GM18507 (cell line): ENCODE measurements around the gene OR4C11.

ENCODE experiments used
- DNase-seq: peaks from one replicate; pipeline ENCODE4 v3.0.0; 2011; ENCODE audit warnings: low read depth; ENCODE audit not compliant: insufficient read length; ENCODE audit errors: extremely low spot score
- FAIRE-seq: peaks from 2 replicates; lab custom pipeline; 2011; peaks lifted over from hg19 to GRCh38; lab: Jason Lieb, UNC

The OR4C11 gene

DNA sequence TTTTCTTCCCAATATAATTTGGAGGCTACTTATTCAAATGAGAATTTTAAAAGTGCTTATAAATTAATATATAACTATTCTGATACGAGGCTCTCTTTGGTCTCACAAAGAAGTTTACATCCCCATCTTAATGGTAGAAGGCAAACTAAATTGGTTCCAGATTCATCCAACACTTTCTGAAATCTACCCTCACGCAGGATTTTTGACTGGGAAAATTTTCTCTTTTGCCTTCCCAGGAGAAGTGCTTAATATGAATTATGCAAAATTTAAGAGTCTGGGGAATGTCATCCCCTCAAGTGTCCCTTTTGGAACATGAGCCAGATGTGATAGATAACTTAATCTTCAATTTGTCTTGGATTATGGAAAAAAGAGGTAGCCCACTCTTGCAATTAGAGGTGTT lies at the start of gene OR4C11:
Gene OR4C11 (minus strand): TSS at position 101 of the 400 bp plus-strand sequence. CDS start 3,272 bp downstream, outside the sequence.
- no peak for FAIRE-seq

GRCh38 chr11:55655096-55655495 lies 47.7 kb upstream of the OR4C11 start:
- no peak for DNase-seq
- no peak for FAIRE-seq

More for the DNA sequence above, at the start of gene OR4C11:
- no peak for DNase-seq

DNA sequence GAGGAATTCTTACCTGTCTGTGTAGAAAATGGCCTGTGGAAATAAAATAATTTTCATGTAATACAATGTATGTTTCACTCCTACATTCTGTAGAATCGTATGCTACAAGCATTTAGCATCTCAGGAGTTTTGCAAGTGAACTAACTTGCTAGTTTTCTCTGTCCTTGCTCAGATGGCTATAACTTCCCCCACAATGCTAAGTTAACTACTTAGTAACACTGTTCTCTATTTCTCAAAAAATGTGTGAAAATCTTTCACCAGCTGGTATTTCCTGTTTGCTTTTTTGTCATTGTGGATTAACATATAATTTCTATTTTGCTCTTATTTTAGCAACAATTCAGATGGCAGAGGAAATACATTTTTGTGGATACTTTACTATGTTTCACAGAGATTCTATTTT lies 45.1 kb upstream of the OR4C11 start:
- no peak for FAIRE-seq
- no peak for DNase-seq

DNA sequence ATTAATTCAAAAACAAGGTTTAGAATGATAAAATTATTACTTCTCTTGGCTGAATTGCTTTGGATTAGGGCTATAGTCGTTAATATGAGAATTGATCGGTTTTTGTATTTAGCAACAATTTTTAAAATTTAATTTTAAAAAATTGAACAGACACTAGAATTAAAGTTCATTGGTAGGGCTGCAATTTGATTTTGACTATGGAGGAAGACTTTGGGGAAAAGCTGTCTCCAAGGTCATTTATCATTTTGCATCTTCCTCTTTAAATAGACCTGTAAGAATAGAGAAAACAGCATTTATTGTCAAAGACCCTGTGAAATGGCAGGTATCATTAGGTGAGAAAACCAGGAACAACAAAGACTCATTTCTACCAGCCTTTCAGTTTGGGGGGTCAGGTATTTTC lies 40.6 kb upstream of the OR4C11 start, which contains the start of gene OR4S2:
Gene OR4S2 (plus strand): TSS at position 301 of the 400 bp plus-strand sequence. CDS start 2,577 bp downstream, outside the sequence.
- DNase-seq (no peak), FAIRE-seq (no peak)

DNA sequence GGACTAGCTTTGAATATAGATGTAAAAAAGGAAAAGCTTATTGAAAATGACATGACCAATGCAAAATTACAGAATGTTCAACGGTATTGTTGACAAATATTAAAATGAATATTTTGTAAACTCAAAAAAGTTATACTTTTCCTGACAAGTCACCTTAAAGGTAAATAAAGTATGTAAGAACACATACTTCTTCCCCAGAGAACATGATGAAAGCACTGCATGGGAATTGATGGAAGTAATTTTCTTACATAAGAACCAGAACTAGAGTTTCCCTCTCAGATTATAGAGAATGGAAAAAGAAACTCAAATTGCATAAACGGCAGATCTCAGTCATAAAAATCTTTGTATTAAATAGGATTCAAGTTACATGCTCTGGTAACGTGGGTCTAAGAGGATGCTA lies 27.4 kb upstream of the OR4C11 start, which contains the start of gene OR4P4:
Gene OR4P4 (plus strand): TSS at position 301 of the 400 bp plus-strand sequence.
- no peak for DNase-seq
- FAIRE-seq = no peak

- DNase-seq (no peak), FAIRE-seq (no peak)
These were observed 17.1 kb upstream of the OR4C11 start for GRCh38 chr11:55624531-55624930.

- DNase-seq = no peak
- FAIRE-seq = no peak
These were observed 34.9 kb downstream of the OR4C11 start for GRCh38 chr11:55572548-55572947.

- FAIRE-seq (no peak), DNase-seq (no peak)
These were observed 35.6 kb downstream of the OR4C11 start, which contains the start of gene OR4C16 for GRCh38 chr11:55571828-55572227. Gene OR4C16, plus strand, starts transcription at chr11:55572128. Its CDS starts 0 bp downstream, at chr11:55572128.

- DNase-seq (no peak), FAIRE-seq (no peak)
These were observed 53.3 kb downstream of the OR4C11 start, which contains the start of gene OR4C15 for GRCh38 chr11:55554169-55554568. Gene OR4C15, plus strand, starts transcription at chr11:55554469. Its CDS starts 0 bp downstream, at chr11:55554469.
